ENCODE results near the gene GPN1. TPM values are rescaled to one million over a fixed set of nuclear protein-coding genes. Genes with fewer than 3 reads are reported as not detected.

GPN1 gene
- total RNA-seq, 1 experiment from 2014 or later: 37.2 TPM

GRCh38 chr2:27647737-27648136 is 18.9 kb downstream of the GPN1 start:
- Histone ChIP-seq H3K4me3 (ENCODE audit: low read depth in 2 of 2, low read length in 2 of 2) (no peak overlapping the region), H3K36me3 (ENCODE audit: control insufficient read depth, insufficient read depth, low read length) (peaks cover 25% of the 10 kb centered on the region), H3K27ac (ENCODE audit: low read length) (no peak overlapping the region), H3K27me3 (ENCODE audit: control insufficient read depth, insufficient read depth, low read length) (no peaks in the 10 kb centered on the region), H3K4me1 (ENCODE audit: control insufficient read depth, insufficient read depth, low read length) (no peaks in the 10 kb centered on the region), H3K9me3 (ENCODE audit: control insufficient read depth, insufficient read depth, low read depth, low read length) (no peaks in the 10 kb centered on the region)
- BruUV-seq (replicated peaks): no TSS peak
- in situ Hi-C loops (cut with HindIII; ENCODE audit: low pct_unique_long_range_greater_than_20kb, low sequenced_read_pairs): no loop called here
- POLR2A ChIA-PET: no interaction called here
- TF ChIP-seq POLR2AphosphoS5 (IDR thresholded peaks at IDR 0.05; ENCODE audit: low read depth, low read length): no peak
- TF ChIP-seq, protein P1, sequence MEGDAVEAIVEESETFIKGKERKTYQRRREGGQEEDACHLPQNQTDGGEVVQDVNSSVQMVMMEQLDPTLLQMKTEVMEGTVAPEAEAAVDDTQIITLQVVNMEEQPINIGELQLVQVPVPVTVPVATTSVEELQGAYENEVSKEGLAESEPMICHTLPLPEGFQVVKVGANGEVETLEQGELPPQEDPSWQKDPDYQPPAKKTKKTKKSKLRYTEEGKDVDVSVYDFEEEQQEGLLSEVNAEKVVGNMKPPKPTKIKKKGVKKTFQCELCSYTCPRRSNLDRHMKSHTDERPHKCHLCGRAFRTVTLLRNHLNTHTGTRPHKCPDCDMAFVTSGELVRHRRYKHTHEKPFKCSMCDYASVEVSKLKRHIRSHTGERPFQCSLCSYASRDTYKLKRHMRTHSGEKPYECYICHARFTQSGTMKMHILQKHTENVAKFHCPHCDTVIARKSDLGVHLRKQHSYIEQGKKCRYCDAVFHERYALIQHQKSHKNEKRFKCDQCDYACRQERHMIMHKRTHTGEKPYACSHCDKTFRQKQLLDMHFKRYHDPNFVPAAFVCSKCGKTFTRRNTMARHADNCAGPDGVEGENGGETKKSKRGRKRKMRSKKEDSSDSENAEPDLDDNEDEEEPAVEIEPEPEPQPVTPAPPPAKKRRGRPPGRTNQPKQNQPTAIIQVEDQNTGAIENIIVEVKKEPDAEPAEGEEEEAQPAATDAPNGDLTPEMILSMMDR (IDR thresholded peaks at IDR 0.05): no peak
- TF ChIP-seq, protein P2, sequence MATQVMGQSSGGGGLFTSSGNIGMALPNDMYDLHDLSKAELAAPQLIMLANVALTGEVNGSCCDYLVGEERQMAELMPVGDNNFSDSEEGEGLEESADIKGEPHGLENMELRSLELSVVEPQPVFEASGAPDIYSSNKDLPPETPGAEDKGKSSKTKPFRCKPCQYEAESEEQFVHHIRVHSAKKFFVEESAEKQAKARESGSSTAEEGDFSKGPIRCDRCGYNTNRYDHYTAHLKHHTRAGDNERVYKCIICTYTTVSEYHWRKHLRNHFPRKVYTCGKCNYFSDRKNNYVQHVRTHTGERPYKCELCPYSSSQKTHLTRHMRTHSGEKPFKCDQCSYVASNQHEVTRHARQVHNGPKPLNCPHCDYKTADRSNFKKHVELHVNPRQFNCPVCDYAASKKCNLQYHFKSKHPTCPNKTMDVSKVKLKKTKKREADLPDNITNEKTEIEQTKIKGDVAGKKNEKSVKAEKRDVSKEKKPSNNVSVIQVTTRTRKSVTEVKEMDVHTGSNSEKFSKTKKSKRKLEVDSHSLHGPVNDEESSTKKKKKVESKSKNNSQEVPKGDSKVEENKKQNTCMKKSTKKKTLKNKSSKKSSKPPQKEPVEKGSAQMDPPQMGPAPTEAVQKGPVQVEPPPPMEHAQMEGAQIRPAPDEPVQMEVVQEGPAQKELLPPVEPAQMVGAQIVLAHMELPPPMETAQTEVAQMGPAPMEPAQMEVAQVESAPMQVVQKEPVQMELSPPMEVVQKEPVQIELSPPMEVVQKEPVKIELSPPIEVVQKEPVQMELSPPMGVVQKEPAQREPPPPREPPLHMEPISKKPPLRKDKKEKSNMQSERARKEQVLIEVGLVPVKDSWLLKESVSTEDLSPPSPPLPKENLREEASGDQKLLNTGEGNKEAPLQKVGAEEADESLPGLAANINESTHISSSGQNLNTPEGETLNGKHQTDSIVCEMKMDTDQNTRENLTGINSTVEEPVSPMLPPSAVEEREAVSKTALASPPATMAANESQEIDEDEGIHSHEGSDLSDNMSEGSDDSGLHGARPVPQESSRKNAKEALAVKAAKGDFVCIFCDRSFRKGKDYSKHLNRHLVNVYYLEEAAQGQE (IDR thresholded peaks at IDR 0.05; ENCODE audit: insufficient read depth in 1 of 2, low read depth in 2 of 2, low read length in 1 of 2): no peak
- TF ChIP-seq SIN3A (IDR thresholded peaks at IDR 0.05; ENCODE audit: borderline replicate concordance, insufficient read depth, low read depth, low read length): no peak
- TF ChIP-seq TCF7L2 (IDR thresholded peaks at IDR 0.05; ENCODE audit: low read depth, low read length): no peak
- ATAC-seq: no peak
- DNase-seq (ENCODE audit: low read depth, low spot score): no peak
- CTCF ChIA-PET: no interaction called here
- intact Hi-C loops (cut with micrococcal nuclease; ENCODE audit: unreplicated experiment): no loop called here

GRCh38 chr2:27651056-27651455 is 22.2 kb downstream of the GPN1 start:
- ATAC-seq (no peak), DNase-seq (ENCODE audit: low read depth, low spot score) (no peak)
- H3K36me3 ChIP-seq (ENCODE audit: control insufficient read depth, insufficient read depth, low read length): peaks cover 25% of the 10 kb centered on the region
- H3K4me3 ChIP-seq (ENCODE audit: low read depth in 2 of 2, low read length in 2 of 2): no peak overlapping the region
- H3K27ac ChIP-seq (ENCODE audit: low read length): no peak overlapping the region
- CTCF ChIA-PET: no interaction called here
- H3K9me3 ChIP-seq (ENCODE audit: control insufficient read depth, insufficient read depth, low read depth, low read length): no peaks in the 10 kb centered on the region
- POLR2A ChIA-PET: no interaction called here
- no TSS peak for BruUV-seq (replicated peaks)
- intact Hi-C loops (cut with micrococcal nuclease; ENCODE audit: unreplicated experiment) (no loop called here), in situ Hi-C loops (cut with HindIII; ENCODE audit: low pct_unique_long_range_greater_than_20kb, low sequenced_read_pairs) (no loop called here)
- no peaks in the 10 kb centered on the region for H3K27me3 ChIP-seq (ENCODE audit: control insufficient read depth, insufficient read depth, low read length)
- TF ChIP-seq SIN3A (IDR thresholded peaks at IDR 0.05; ENCODE audit: borderline replicate concordance, insufficient read depth, low read depth, low read length) (no peak), POLR2AphosphoS5 (IDR thresholded peaks at IDR 0.05; ENCODE audit: low read depth, low read length) (no peak)
- TF ChIP-seq, protein P2 (IDR thresholded peaks at IDR 0.05; ENCODE audit: insufficient read depth in 1 of 2, low read depth in 2 of 2, low read length in 1 of 2): no peak
- no peaks in the 10 kb centered on the region for H3K4me1 ChIP-seq (ENCODE audit: control insufficient read depth, insufficient read depth, low read length)
